AG04449 (cell line): Measurements from ENCODE around the gene SYNPO2L.
"Not testable (repeated sequence)": the region's sequence is repeated elsewhere in the genome, so short reads cannot be mapped to it uniquely, and the experiment has no call there.

ENCODE experiments used
- CTCF ChIA-PET: fragments of 350-600 bp; formaldehyde crosslinking; extraction: SDS; loops from one replicate; lab custom pipeline; 2021; ENCODE audit warnings: antibody characterized with exemption; lab: Yijun Ruan, JAX
- POLR2A ChIA-PET: fragments of 400-600, 350-600 bp; formaldehyde crosslinking; extraction: SDS; loops from one replicate; lab custom pipeline; 2020; ENCODE audit warnings: antibody characterized with exemption, inconsistent platforms; lab: Yijun Ruan, JAX
- DNase-seq: peaks from one replicate; pipeline ENCODE4 v3.0.0-alpha.2; 2010; ENCODE audit warnings: low read depth, low spot score
- H3K4me3 ChIP-seq: 2 replicates; pipeline ENCODE4 v1.5.1; 2011; ENCODE audit warnings: low read depth, mild to moderate bottlenecking, control low read depth, low read length
- TF ChIP-seq, protein P1 (sequence below): IDR thresholded peaks from one replicate; pipeline ENCODE4 v1.5.1; 2011; ENCODE audit warnings: mild to moderate bottlenecking, moderate library complexity, low read length, control low read depth, inconsistent platforms; ENCODE audit not compliant: insufficient read depth; ENCODE audit errors: missing control alignments

The SYNPO2L gene

DNA sequence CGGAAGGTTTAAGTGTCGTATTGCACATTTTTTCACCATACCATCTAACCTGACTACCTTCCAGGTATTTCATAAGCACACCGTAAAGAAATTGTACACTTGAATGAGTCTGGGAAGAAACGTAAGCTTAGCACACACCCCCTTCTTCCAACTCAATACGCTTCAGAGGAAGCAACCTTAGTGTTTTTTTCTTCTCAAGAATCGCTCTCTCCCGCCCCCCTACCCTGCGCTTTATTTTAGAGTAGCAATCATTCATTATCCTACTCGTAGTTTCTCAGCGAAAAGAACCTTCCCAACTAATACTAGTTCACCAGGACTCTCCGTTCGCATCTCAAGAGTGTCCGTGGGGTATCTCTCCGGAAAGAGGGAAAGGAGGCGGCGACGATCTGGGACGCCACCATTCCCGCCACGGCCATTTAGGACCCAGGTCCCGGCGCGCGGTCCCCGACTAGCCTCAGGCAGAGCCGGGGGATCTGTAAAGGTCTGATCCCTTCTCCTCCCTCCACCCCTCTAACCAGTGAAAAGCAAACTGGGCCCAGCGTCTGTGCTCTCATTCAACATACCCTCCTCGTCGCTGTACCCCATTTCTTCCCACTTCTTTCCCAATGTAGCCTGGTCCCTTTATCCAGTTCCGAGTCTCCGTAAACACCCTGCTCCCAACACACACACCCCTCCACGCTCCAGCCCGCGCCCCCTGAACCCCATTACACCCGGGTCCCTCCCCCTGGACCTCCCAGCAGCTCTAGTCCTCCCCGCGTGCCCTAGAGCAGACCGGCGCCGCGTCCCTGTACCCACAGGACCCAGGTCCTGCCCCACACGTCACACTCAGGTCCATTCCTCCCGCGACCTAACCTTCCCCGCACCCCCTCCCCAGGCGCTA lies 30.6 kb downstream of the SYNPO2L start:
- peak overlapping the region; percentile 91 for H3K4me3 ChIP-seq
- ChIA-PET POLR2A (interaction anchor here (0.6 to 1.0 kb wide), 5 partner anchors 9 to 130 kb away, joined by 3 to 4 read pairs (median 3); partner anchors contain the start of gene PPP3CB), CTCF (interaction anchor here (1.4 to 30.3 kb wide), 4 partner anchors 19 to 96 kb away, joined by 3 to 560 read pairs (median 8); no protein-coding TSS in a partner anchor)
- no peak for DNase-seq
- TF ChIP-seq, protein P1, sequence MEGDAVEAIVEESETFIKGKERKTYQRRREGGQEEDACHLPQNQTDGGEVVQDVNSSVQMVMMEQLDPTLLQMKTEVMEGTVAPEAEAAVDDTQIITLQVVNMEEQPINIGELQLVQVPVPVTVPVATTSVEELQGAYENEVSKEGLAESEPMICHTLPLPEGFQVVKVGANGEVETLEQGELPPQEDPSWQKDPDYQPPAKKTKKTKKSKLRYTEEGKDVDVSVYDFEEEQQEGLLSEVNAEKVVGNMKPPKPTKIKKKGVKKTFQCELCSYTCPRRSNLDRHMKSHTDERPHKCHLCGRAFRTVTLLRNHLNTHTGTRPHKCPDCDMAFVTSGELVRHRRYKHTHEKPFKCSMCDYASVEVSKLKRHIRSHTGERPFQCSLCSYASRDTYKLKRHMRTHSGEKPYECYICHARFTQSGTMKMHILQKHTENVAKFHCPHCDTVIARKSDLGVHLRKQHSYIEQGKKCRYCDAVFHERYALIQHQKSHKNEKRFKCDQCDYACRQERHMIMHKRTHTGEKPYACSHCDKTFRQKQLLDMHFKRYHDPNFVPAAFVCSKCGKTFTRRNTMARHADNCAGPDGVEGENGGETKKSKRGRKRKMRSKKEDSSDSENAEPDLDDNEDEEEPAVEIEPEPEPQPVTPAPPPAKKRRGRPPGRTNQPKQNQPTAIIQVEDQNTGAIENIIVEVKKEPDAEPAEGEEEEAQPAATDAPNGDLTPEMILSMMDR: no peak

DNA sequence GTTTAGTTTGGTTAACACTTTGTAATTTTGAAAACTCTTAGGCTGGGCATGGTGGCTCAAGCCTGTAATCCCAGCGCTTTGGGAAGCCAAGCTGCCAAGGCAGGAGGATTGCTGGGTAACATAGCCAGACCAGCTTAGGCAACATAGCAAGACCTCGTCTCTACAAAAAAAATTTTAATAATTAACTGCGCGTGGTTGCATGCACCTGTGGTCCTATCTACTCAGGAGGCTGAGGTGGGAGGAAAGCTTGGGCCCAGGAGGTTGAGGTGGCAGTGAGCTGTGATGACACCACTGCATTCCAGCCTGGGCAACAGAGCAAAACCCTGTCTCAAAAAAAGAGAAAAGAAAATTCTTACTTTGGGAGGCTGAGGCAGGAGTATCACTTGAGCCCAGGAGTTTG lies 32.8 kb downstream of the SYNPO2L start:
- ChIA-PET CTCF (interaction anchor here (1.1 to 30.3 kb wide), 2 partner anchors 21 to 94 kb away, joined by 3 to 560 read pairs; no protein-coding TSS in a partner anchor), POLR2A (no interaction called here)

DNA sequence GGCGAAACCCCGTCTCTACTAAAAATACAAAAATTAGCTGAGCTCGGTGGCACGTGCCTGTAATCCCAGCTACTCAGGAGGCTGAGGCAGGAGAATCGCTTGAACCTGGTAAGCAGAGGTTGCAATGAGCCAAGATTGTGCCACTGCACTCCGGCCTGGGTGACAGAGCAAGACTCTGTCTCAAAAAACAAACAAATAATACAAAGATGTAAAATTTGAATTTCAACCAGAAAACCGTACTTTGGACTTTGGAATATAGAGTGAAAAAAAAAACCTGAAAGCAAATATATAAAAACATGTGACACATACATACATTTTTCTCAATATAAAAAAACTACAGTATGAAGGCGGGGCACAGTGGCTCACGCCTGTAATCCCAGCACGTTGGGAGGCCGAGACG lies 34.9 kb downstream of the SYNPO2L start:
- CTCF ChIA-PET, POLR2A ChIA-PET, H3K4me3 ChIP-seq, DNase-seq: not testable (repeated sequence)

More for the DNA sequence above, 32.8 kb downstream of the SYNPO2L start:
- TF ChIP-seq, protein P1: no peak
- H3K4me3 ChIP-seq: no peak overlapping the region
- DNase-seq: no peak

DNA sequence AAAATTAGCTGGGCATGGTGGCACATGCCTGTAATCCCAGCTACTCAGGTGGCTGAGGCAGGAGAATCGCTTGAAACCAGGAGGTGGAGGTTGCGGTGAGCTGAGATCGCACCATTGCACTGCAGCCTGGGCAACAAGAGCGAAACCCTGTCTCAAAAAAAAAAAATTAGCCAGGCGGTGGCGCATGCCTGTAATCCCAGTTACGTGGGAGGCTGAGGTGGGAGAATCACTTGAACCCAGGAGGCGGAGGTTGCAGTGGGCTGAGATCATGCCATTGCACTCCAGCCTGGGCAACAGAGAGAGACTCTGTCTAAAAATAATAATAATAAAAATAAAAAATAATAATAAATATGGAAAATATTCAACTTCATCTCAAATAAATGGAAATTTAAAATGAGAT lies 38.7 kb downstream of the SYNPO2L start:
- DNase-seq, H3K4me3 ChIP-seq, POLR2A ChIA-PET: not testable (repeated sequence)
- CTCF ChIA-PET: interaction anchor here (1.0 to 1.8 kb wide), 2 partner anchors 27 to 88 kb away, joined by 3 to 8 read pairs; no protein-coding TSS in a partner anchor

DNA sequence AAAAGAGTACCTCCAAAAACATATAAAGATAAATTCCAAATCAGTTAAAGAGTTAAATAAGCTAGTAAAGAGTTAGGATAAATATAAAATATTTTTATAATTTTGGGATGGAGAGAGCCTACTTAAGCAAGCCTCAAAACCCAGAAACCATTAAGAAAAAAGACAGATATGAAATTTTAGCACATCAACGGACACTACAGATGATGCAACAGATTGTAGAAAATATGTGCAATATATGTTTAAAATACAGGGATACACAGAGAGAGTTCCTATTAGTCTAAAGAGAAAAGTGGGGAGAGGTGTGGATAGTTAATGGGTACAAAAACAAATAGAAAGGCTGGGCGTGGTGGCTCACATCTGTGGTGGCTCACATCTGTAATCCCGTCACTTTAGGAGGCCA lies 41.1 kb downstream of the SYNPO2L start:
- ChIA-PET POLR2A (interaction anchor here (0.6 kb wide), 1 partner anchor 15 kb away, joined by 3 read pairs; no protein-coding TSS in a partner anchor), CTCF (interaction anchor here (1.0 to 2.8 kb wide), 3 partner anchors 13 to 85 kb away, joined by 3 to 9 read pairs (median 3); no protein-coding TSS in a partner anchor)
- no peak for DNase-seq
- TF ChIP-seq, protein P1: no peak
- H3K4me3 ChIP-seq: no peak overlapping the region

DNA sequence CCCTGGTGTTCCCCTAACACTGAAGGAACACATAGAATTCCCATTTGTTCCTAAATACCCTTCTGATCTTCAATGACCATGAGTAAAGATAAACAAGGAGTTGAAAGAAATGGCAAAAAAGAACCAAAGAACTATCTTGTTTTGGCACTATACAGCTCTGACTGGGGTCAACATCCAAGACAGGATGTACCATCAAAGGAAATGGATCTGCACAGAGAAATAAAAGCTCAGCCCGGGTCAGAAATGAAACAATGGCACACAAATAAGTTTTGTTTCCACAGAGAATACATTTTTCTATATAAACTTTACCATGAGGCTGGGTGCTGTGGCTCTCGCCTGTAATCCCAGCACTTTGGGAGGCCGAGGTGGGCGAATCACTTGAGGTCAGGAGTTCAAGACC lies 46.7 kb downstream of the SYNPO2L start:
- CTCF ChIA-PET: interaction anchor here (1.2 kb wide), 1 partner anchor 34 kb away, joined by 3 read pairs; no protein-coding TSS in a partner anchor
- POLR2A ChIA-PET: no interaction called here

DNA sequence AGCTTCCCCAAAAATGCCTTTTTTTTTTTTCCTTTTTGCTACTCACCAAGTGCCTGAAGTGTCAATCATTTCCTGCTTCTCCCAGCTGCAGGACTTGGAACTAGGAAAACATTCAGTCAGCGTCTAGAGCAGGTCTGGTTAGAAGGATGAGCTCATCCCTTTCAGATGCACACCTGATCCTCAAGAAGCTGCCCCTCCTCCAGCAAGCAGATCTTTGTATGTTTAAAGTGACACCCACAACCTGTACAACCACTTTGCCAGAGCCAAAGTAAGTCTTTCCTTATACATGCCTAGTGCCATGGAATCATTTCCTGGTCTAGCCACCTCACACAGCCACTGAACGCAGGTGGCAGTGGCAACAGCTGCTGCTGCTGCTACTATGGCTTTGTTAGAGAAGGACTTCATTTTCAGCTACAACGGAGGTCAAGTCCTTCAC lies 54.3 kb downstream of the SYNPO2L start:
- POLR2A ChIA-PET: no interaction called here
- no peak overlapping the region for H3K4me3 ChIP-seq
- CTCF ChIA-PET: interaction anchor here (1.4 to 2.3 kb wide), 2 partner anchors 13 to 72 kb away, joined by 3 to 10 read pairs; no protein-coding TSS in a partner anchor

More for the DNA sequence above, 46.7 kb downstream of the SYNPO2L start:
- TF ChIP-seq, protein P1: no peak
- no peak for DNase-seq
- H3K4me3 ChIP-seq: no peak overlapping the region

More for the DNA sequence above, 54.3 kb downstream of the SYNPO2L start:
- TF ChIP-seq, protein P1: no peak
- DNase-seq: no peak
